ENCODE measurements around the gene PER2.
A peak's percentile ranks its signal among the peaks of the same experiment; 100 is the strongest.

Gene PER2

GRCh38 chr2:238243496-238244076 lies 44.8 kb downstream of the PER2 start:
- DNase-seq = peak; percentile 23

DNA sequence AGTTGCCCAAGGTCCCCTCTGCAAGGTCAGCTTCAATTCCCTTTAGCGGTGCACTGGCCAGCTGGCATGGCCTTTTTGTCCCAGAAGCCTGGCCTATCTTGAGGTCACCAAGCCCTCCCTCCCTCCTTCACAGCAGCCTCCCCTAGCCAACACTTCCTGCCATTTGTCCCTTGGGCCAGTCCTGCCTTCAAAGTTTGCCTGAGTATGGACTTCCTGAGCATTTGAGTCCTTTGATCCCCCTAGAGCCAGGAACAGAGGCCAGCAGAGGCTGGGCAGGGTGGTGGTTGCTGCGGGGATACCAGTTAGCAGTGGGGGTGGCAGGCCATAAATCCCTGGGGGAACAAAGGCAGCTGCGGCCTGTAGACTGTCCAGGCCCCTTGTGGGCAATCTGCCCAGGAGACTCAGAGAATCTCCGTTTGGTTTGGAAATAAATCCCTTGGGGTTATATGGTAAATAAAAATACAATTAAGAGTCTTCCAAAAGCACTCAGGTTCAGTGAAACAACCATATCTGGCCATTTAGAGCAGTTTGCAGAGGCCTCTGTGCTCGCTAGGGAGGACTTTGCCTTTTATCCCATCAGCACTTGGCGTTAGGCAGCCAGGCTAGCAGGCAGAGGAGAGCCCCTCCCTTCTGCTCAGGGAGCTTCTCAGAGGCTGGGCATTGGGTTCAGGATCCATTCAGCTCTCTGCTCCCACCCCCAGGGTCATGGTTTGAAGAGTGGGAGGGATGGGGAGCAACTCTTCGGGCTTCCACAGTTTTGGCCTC lies 45.5 kb downstream of the PER2 start:
- DNase-seq = peak; percentile 41

GRCh38 chr2:238241970-238242369 lies 46.4 kb downstream of the PER2 start:
- DNase-seq = no peak

DNA sequence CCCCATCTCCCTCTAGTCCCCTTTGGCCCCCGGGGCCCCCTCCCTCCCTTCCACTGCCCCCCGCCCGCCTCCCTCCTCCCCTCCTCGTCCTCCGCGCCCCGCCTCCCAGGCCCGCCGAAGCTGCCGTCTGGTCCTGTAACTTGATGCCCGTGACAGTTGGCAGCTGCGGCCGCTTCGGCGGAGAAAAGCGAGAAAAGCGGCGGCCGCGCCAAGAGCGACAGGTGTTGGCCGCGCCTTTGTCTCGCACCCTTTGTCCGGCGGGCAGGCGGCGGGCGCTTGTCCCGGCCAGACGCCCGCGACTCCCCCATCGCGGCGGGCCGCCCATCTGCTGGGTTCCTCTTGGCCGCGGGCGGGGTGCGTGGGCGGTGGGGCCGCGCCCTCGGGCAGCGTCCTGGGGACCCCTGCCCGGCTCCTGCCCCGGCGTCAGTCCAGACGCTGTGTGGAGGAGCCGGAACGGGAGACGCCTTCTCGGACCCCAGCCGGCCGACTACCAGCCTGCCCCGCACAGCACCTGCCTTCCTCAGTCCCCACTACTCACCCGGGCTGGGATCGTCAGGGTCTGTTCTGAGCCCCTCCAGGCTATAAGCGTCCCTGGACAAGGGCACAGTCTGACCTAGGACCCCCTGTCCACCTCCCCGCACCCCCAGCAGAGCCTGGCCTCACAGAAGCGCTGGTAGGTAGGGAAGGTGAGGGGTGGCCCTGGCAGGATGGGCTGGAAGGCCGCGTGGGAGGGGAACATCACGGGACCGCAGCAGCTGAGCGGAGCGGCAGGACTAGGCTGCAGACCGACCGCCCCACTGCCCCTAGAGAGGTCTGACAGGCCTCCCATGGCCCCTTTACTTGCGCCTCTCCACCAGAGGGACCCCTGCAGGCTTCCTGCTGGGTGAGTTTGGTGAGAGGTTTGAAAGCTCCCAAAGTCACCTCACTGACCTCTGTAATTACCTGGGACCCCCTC lies 47.4 kb downstream of the PER2 start:
- DNase-seq = peak; percentile 94

- peak; percentile 93 for DNase-seq
Observed at GRCh38 chr2:238239863-238240756, 48.3 kb downstream of the PER2 start, which contains the start of gene HES6. TSS of gene HES6 (minus strand) at chr2:238240038. CDS start at chr2:238239905, 133 bp downstream.

GRCh38 chr2:238239543-238239862 lies 48.9 kb downstream of the PER2 start:
- DNase-seq = no peak

GRCh38 chr2:238238766-238239542 lies 49.5 kb downstream of the PER2 start:
- DNase-seq = peak; percentile 65

DNA sequence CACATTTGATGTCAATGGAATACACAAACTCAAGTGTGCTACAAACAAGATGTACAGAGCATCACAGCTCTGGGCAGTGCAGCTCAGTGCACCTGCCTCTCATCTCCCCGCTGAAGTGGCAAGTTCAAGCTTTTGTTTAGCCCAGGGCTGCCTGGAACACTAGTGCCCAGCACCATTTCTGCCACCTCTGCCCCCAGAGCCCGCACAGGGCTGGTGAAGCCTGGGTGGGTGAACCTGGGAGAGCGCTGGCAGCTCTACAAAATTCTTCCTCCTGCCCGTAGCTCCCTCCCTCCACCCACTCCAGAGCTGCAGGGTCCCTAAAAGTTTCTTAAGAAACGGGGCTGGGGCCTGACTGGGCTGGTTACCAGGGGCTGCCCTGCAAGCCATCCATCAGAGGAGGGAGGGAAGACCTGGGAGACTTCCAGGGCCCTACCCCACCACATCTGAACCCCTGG lies 50.1 kb downstream of the PER2 start:
- no peak for DNase-seq

DNA sequence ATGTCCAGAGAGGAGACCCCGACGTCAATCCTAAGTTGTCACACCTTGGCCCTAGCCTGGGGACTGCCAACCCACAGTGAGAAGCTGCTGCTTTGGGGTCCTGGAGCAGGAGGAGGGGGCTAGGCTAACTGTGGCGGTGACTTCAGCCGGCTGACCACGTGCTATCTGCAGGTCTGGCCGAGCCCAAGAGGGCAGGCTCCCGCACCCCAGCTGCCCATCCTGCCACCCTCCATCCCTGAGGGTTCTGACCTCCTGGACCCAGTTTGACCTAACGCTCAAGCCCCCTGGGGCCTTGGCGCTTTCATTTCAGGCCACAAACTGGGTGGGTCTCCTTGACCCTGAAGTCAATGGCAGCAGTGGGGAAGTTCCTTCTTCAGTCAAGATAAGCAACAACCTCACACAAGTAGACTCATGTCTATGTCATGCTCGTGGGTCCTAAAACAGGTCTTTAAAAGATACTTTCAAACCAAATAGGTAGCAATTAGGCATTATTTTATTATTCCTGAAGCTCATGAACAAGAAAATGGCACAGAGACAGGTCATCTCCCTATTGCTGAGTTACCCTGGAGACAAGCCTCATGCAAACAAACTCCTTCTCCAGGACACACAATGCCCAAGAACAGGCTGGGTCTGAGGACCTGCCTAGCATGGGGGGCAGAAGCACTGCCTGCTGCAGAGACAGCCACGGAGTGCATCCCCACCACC lies 50.8 kb downstream of the PER2 start:
- no peak for DNase-seq

- DNase-seq = no peak
Observed at GRCh38 chr2:238236571-238236970, 51.8 kb downstream of the PER2 start.

DNA sequence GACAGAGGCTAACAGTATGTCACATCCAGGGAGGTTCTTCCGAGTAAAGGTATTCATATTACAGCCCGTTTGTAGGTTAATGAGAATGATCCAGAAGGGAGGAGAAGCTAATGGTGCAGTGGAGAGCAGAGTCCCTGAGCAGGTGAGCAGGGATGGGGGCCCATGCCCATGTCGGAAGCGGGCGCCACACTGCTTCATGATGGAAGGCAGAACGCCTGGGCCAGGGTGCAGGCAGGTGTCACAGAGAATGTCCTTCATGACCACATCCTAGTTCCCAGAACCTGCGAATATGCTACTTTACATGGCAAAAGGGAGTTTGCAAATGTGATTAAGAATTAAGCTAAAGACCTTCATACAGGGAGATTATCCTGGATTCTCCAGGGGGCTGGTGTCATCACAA lies 52.6 kb downstream of the PER2 start:
- no peak for DNase-seq

GRCh38 chr2:238235331-238235732 lies 53.1 kb downstream of the PER2 start:
- no peak for DNase-seq

GRCh38 chr2:238233625-238234024 lies 54.8 kb downstream of the PER2 start:
- DNase-seq = no peak

DNA sequence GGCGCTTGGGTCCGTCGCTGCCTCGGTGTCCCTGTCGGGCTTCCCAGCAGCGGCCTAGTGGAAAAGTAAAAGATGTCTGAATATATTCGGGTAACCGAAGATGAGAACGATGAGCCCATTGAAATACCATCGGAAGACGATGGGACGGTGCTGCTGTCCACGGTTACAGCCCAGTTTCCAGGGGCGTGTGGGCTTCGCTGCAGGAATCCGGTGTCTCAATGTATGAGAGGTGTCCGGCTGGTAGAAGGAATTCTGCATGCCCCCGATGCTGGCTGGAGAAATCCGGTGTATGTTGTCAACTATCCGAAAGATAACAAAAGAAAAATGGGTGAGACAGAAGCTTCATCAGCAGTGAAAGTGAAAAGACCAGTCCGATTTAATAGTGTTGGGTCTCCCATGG lies 56.6 kb downstream of the PER2 start:
- no peak for DNase-seq

DNA sequence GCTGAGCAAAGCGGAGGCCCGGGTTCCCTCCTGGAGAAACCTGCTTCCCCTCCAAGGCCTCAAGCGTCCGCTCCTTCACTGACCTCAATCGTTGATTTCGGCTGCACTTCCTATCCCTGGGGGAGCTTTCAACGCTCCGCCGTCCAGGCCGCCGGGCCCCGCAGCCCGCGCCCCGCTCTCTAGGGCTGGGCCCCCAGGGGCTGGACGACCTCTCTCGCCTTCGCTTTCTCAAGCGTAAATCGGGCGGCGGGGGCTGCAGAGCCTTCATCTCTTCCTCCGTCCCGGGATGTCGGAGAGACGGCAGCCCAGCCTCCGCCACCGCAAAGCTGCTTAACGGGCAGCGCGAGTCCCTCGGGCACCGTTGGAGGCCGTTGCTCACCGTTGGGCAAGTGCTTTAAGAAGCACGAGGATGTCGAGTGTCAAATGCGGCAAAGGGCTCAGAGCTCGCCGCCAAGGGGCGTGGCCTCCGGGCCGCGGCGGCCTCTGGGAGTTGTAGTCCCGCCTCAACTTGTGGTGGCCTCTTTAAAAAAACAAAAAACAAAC lies 57.1 kb downstream of the PER2 start:
- DNase-seq = no peak

DNA sequence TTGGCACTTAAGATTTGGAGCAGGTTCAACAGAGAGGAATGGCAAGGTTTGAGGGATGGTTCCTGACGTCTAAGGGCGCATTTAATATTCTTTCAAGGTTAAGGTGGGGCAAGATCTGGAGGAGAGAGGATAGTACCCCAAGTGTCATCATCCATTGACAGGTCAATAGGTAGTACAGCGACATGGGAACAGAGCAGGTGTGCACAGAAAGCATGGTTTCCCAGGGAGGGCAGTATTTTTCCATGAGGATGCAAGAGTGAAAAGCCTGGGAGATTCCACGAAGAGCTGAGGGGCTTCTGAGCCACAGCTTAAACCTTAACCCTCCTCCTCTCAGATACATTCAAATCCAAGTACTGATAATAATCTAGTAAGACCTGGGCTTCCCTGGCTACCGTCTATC lies 57.7 kb downstream of the PER2 start:
- no peak for DNase-seq

GRCh38 chr2:238228700-238229099 lies 59.7 kb downstream of the PER2 start:
- DNase-seq = no peak

GRCh38 chr2:238227587-238228032 lies 60.8 kb downstream of the PER2 start:
- DNase-seq = no peak

GRCh38 chr2:238226698-238227586 lies 61.5 kb downstream of the PER2 start:
- no peak for DNase-seq
